Activated CD4-positive, alpha-beta T cell treated with anti-CD3 and anti-CD28 coated beads, Interleukin-2, amount 10 ng/mL, durations not matched to agents 7 days and 5 days (primary cell): Measurements from ENCODE around the gene CDC37. TPM values are rescaled to one million over a fixed set of nuclear protein-coding genes. Genes with fewer than 3 reads are reported as not detected.
"Not testable (repeated sequence)": the region's sequence is repeated elsewhere in the genome, so short reads cannot be mapped to it uniquely, and the experiment has no call there.

Experiments
- CTCF ChIA-PET: fragments of 350-600 bp; sonication (Branson Sonifier 250); formaldehyde crosslinking; loops from one replicate; lab custom pipeline; 2021; ENCODE audit warnings: antibody characterized with exemption; lab: Charles Lee
- POLR2A ChIA-PET: fragments of 350-600 bp; sonication (Branson Sonifier 250); formaldehyde crosslinking; loops from one replicate; lab custom pipeline; 2021; ENCODE audit warnings: antibody characterized with exemption; lab: Charles Lee
- DNase-seq: peaks from one replicate; pipeline ENCODE4 v3.0.0-alpha.2; 2020
- H3K27ac Mint-ChIP-seq: one replicate; pipeline ENCODE4 v1.8.0; 2021; ENCODE audit warnings: mild to moderate bottlenecking, moderate library complexity, mixed read lengths
- H3K27me3 Mint-ChIP-seq: one replicate; pipeline ENCODE4 v1.8.0; 2021; ENCODE audit warnings: mixed read lengths
- H3K36me3 Mint-ChIP-seq: one replicate; pipeline ENCODE4 v1.8.0; 2021; ENCODE audit warnings: low read depth, mixed read lengths
- H3K4me1 Mint-ChIP-seq: one replicate; pipeline ENCODE4 v1.8.0; 2021; ENCODE audit warnings: mixed read lengths
- H3K4me3 Mint-ChIP-seq: one replicate; pipeline ENCODE4 v1.8.0; 2021; ENCODE audit warnings: mild to moderate bottlenecking, moderate library complexity, mixed read lengths
- H3K9me3 Mint-ChIP-seq: one replicate; pipeline ENCODE4 v1.8.0; 2021; ENCODE audit warnings: mixed read lengths
- total RNA-seq, 2 experiments: library from RNA; stranded (reverse); gene quantifications; one replicate each; pipeline ENCODE4 v1.2.3, GENCODE V29; 2021

CDC37 gene
- total RNA-seq, 2 experiments from 2014 or later: 200 to 205 TPM

GRCh38 chr19:10389863-10390262 lies 13.5 kb downstream of the CDC37 start:
- ChIA-PET CTCF (interaction anchor here (0.6 to 8.4 kb wide), 15 partner anchors 9 to 132 kb away, joined by 3 to 148 read pairs (median 7); partner anchors contain the start of genes ICAM1, ICAM5 and TYK2), POLR2A (no interaction called here)
- Mint-ChIP-seq H3K36me3 (peaks cover 15% of the 10 kb centered on the region), H3K27me3 (no peaks in the 10 kb centered on the region), H3K27ac (no peak overlapping the region), H3K9me3 (no peaks in the 10 kb centered on the region), H3K4me1 (peaks cover 3% of the 10 kb centered on the region), H3K4me3 (no peak overlapping the region)
- DNase-seq: no peak

DNA sequence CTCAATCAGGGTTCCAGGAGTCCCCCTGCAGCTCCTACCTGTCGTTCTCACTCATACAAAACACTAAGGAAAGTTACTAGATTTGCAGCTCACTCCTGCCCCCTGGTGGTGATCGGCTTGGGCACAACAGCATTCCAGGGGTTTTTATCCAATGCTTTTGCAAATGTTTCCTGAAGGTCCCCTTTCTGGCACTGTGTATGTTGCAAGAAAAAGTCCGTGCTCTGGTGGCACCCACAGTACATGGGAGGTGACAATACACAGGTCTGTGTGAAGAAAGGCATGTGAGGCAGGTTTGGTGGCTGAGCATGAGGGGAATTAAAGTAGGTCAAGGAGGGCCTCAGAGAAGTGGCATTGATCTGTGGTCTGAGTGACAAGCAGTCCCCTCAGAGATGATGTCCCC lies 14.4 kb downstream of the CDC37 start:
- CTCF ChIA-PET: interaction anchor here (0.6 to 8.4 kb wide), 33 partner anchors 9 to 181 kb away, joined by 3 to 148 read pairs (median 4); partner anchors contain the start of genes CDC37, ICAM1, ICAM4 and ICAM5
- H3K9me3 Mint-ChIP-seq: no peaks in the 10 kb centered on the region
- POLR2A ChIA-PET: interaction anchor here (0.7 to 1.1 kb wide), 2 partner anchors 99 to 118 kb away, joined by 3 to 4 read pairs; partner anchors contain the start of genes ICAM1 and ICAM5
- H3K4me3 Mint-ChIP-seq: no peak overlapping the region
- H3K27ac Mint-ChIP-seq: no peak overlapping the region
- peak; percentile 80 for DNase-seq
- H3K36me3 Mint-ChIP-seq: peaks cover 13% of the 10 kb centered on the region
- peaks cover 3% of the 10 kb centered on the region for H3K4me1 Mint-ChIP-seq
- H3K27me3 Mint-ChIP-seq: no peaks in the 10 kb centered on the region

- Mint-ChIP-seq H3K36me3 (peaks cover 8% of the 10 kb centered on the region), H3K27me3 (no peaks in the 10 kb centered on the region), H3K27ac (no peak overlapping the region), H3K4me3 (no peak overlapping the region), H3K9me3 (no peaks in the 10 kb centered on the region), H3K4me1 (peaks cover 16% of the 10 kb centered on the region)
- ChIA-PET CTCF (interaction anchor here (1.3 to 6.8 kb wide), 4 partner anchors 31 to 126 kb away, joined by 5 to 93 read pairs (median 8); partner anchors contain the start of gene ICAM1), POLR2A (no interaction called here)
- no peak for DNase-seq
Observed at GRCh38 chr19:10384580-10384979, 18.8 kb downstream of the CDC37 start.

- POLR2A ChIA-PET: interaction anchor here (0.6 kb wide), 1 partner anchor 13 kb away, joined by 3 read pairs; no protein-coding TSS in a partner anchor
Observed at GRCh38 chr19:10383223-10383499, 20.2 kb downstream of the CDC37 start.

GRCh38 chr19:10380313-10381102 lies 22.8 kb downstream of the CDC37 start, which contains the start of gene TYK2:
Gene TYK2, minus strand, starts transcription at chr19:10380572. Its CDS starts 2,166 bp downstream, at chr19:10378406.
- Mint-ChIP-seq H3K4me3 (peak within 1 kb of the TSS; percentile 85), H3K9me3 (no peaks in the 10 kb centered on the region), H3K27me3 (no peaks in the 10 kb centered on the region), H3K36me3 (peaks cover 22% of the 10 kb centered on the region), H3K27ac (peak within 1 kb of the TSS; percentile 94), H3K4me1 (peaks cover 21% of the 10 kb centered on the region)
- POLR2A ChIA-PET: interaction anchor here (0.5 to 0.9 kb wide), 7 partner anchors 48 to 468 kb away, joined by 3 to 4 read pairs (median 3); partner anchors contain the start of genes ICAM1 and MRPL4
- DNase-seq: peak; percentile 97
- CTCF ChIA-PET: interaction anchor here (0.5 to 4.3 kb wide), 14 partner anchors 8 to 193 kb away, joined by 3 to 19 read pairs (median 6); partner anchors contain the start of gene CDC37

More at GRCh38 chr19:10383223-10383499, 20.2 kb downstream of the CDC37 start:
- CTCF ChIA-PET: interaction anchor here (0.5 to 6.8 kb wide), 5 partner anchors 8 to 112 kb away, joined by 3 to 93 read pairs (median 3); partner anchors contain the start of gene ICAM1
- H3K4me3 Mint-ChIP-seq, DNase-seq, H3K27me3 Mint-ChIP-seq, H3K9me3 Mint-ChIP-seq, H3K27ac Mint-ChIP-seq: not testable (repeated sequence)
- Mint-ChIP-seq H3K36me3 (peaks cover 15% of the 10 kb centered on the region), H3K4me1 (peaks cover 18% of the 10 kb centered on the region)

DNA sequence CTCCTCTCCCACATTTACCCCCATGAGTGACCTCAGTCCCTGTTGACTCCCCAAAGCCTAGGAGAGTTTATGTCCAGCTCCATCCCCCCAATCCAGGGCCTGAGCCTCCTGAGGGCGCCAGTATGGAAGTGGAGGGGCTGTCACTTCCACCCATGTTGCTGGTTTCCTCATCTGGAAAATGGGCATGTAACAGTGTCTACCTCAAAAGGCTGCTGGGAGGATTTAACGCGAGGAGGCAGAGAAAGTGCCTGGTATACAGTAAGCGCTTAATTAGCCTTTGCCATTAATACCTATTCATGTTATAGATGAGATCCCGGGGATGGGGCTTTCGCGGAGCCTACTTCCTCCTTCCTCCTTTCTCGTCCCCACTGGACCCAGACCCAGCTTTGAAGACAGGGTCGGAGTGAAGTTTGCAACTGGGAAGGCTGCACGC lies 23.4 kb downstream of the CDC37 start:
- H3K4me1 Mint-ChIP-seq: peaks cover 23% of the 10 kb centered on the region
- H3K9me3 Mint-ChIP-seq: no peaks in the 10 kb centered on the region
- peaks cover 25% of the 10 kb centered on the region for H3K36me3 Mint-ChIP-seq
- CTCF ChIA-PET: interaction anchor here (0.5 to 4.3 kb wide), 13 partner anchors 9 to 192 kb away, joined by 3 to 19 read pairs (median 6); partner anchors contain the start of gene CDC37
- H3K27me3 Mint-ChIP-seq: no peaks in the 10 kb centered on the region
- no peak for DNase-seq
- POLR2A ChIA-PET: interaction anchor here (0.5 to 0.9 kb wide), 5 partner anchors 47 to 467 kb away, joined by 3 to 4 read pairs (median 3); partner anchors contain the start of genes ICAM1 and MRPL4
- H3K4me3 Mint-ChIP-seq: peak overlapping the region; percentile 85
- H3K27ac Mint-ChIP-seq: peak overlapping the region; percentile 94

DNA sequence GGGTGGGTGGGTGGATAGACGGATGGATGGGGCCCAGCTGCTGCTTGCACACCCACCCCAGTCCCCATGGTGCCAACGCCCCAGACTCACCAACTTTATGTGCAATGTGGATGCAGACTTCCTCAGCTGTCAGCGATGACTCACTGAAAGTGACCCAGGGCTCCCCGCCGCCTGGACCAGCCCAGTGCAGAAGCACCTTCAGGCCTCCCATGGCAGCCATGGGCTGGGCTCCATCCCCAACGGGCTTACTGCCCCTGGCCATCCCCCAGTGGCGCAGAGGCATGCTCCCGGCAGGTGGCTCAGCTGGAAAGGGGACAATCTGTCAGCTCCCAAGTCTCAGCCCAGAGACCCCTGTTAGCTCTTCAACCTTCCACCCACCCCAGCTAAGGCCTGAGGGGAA lies 25.2 kb downstream of the CDC37 start:
- ChIA-PET CTCF (interaction anchor here (1.0 to 2.3 kb wide), 2 partner anchors 12 to 119 kb away, joined by 5 to 14 read pairs; no protein-coding TSS in a partner anchor), POLR2A (no interaction called here)
- no peaks in the 10 kb centered on the region for H3K27me3 Mint-ChIP-seq
- no peak overlapping the region for H3K27ac Mint-ChIP-seq
- DNase-seq: no peak
- peaks cover 30% of the 10 kb centered on the region for H3K36me3 Mint-ChIP-seq
- peaks cover 26% of the 10 kb centered on the region for H3K4me1 Mint-ChIP-seq
- no peak overlapping the region for H3K4me3 Mint-ChIP-seq
- no peaks in the 10 kb centered on the region for H3K9me3 Mint-ChIP-seq

DNA sequence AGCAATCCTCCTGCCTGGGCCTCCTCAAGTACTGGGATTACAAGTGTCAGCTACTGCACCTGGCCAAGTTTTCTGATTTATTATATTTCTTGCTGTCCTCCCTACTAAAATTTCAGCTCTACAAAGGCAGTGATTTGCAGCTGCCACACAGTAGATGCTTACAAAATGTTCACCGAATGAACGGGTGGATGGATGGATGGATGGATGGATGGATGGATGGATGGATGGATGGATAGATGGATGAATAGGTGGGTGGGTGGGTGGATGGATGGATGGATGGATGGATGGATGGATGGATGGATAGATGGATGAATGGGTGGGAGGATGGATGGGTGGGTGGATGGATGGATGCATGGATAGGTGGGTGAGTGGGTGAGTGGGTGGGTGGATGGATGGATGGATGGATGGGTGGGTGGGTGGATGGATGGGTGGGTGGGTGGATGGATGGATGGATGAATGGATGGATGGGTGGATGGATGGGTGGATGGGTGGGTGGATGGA lies 26.2 kb downstream of the CDC37 start:
- POLR2A ChIA-PET, DNase-seq, H3K27me3 Mint-ChIP-seq: not testable (repeated sequence)

GRCh38 chr19:10374931-10375330 lies 28.4 kb downstream of the CDC37 start:
- Mint-ChIP-seq H3K27ac (no peak overlapping the region), H3K27me3 (no peaks in the 10 kb centered on the region), H3K9me3 (no peaks in the 10 kb centered on the region), H3K36me3 (peaks cover 31% of the 10 kb centered on the region), H3K4me1 (peaks cover 16% of the 10 kb centered on the region), H3K4me3 (no peak overlapping the region)
- ChIA-PET POLR2A (no interaction called here), CTCF (interaction anchor here (0.6 to 1.3 kb wide), 3 partner anchors 32 to 1962 kb away, joined by 3 to 4 read pairs (median 3); partner anchors contain the start of genes ICAM1 and MARCHF2)
- DNase-seq: no peak

More for the DNA sequence above, 26.2 kb downstream of the CDC37 start:
- peaks cover 30% of the 10 kb centered on the region for H3K36me3 Mint-ChIP-seq
- CTCF ChIA-PET: interaction anchor here (1.5 kb wide), 1 partner anchor 109 kb away, joined by 3 read pairs; no protein-coding TSS in a partner anchor
- H3K4me1 Mint-ChIP-seq: peaks cover 26% of the 10 kb centered on the region
- peak overlapping the region; percentile 36 for H3K27ac Mint-ChIP-seq
- H3K9me3 Mint-ChIP-seq, H3K4me3 Mint-ChIP-seq: not testable (repeated sequence)

- H3K4me1 Mint-ChIP-seq: peaks cover 8% of the 10 kb centered on the region
- H3K36me3 Mint-ChIP-seq: peaks cover 35% of the 10 kb centered on the region
- no peak for DNase-seq
- H3K4me3 Mint-ChIP-seq: no peak overlapping the region
- no peaks in the 10 kb centered on the region for H3K9me3 Mint-ChIP-seq
- no peaks in the 10 kb centered on the region for H3K27me3 Mint-ChIP-seq
- no peak overlapping the region for H3K27ac Mint-ChIP-seq
- CTCF ChIA-PET: interaction anchor here (1.0 to 1.3 kb wide), 5 partner anchors 16 to 110 kb away, joined by 3 to 8 read pairs (median 3); no protein-coding TSS in a partner anchor
- POLR2A ChIA-PET: no interaction called here
Observed at GRCh38 chr19:10372690-10373089, 30.7 kb downstream of the CDC37 start.

DNA sequence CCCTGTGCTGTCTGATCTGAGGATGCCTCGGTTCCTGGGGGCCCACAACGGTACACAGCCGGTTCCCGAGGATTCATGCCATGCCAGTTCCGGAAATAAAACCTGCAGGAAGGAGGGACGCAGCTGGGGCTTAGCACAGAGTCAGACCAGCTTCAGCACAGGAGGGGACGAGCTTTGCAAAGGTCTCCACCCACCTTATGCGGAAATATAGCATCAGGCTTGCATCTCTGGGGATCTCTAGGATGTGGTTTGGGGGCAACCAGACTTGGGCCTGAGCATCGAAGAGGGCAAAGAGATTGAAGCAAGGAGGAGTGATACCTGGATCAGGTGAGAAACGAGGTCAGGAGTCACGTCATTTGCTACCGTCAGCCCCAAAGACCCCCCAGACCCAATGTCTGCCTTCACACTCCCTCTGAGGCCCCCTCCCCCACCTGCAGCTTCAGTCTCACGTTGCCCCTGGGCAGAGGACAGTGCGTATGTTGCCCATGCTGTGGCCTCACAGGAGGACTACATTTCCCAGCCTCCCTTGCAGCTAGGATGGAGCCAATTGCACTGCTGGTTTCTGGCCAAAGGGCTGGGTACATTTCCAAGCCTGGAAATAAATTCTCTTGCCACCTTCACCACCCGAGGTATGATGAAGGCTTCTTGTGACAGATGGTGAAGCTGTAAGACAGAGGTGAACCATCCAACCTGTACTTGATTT lies 35.1 kb downstream of the CDC37 start:
- POLR2A ChIA-PET: interaction anchor here (0.6 kb wide), 1 partner anchor 32 kb away, joined by 6 read pairs; no protein-coding TSS in a partner anchor
- DNase-seq: no peak
- peaks cover 51% of the 10 kb centered on the region for H3K36me3 Mint-ChIP-seq
- H3K4me3 Mint-ChIP-seq: no peak overlapping the region
- CTCF ChIA-PET: interaction anchor here (0.6 to 2.3 kb wide), 6 partner anchors 11 to 868 kb away, joined by 3 to 7 read pairs (median 3); partner anchors contain the start of gene ICAM1
- H3K27ac Mint-ChIP-seq: no peak overlapping the region
- H3K9me3 Mint-ChIP-seq: no peaks in the 10 kb centered on the region
- no peaks in the 10 kb centered on the region for H3K27me3 Mint-ChIP-seq
- no peaks in the 10 kb centered on the region for H3K4me1 Mint-ChIP-seq
